ENCODE results near the gene GBP2. TPM values are rescaled to one million over a fixed set of nuclear protein-coding genes. Genes with fewer than 3 reads are reported as not detected.
A peak's percentile ranks its signal among the peaks of the same experiment; 100 is the strongest.

GBP2 gene
- total RNA-seq, 1 donor from 2014 or later = 1.6 TPM

GRCh38 chr1:89151047-89151446, 25.1 kb upstream of the GBP2 start:
- Mint-ChIP-seq H3K4me3 (ENCODE audit: unreplicated experiment) (no peak overlapping the region), H3K36me3 (ENCODE audit: unreplicated experiment) (no peaks in the 10 kb centered on the region), H3K27me3 (ENCODE audit: unreplicated experiment) (peaks cover 28% of the 10 kb centered on the region), H3K4me1 (ENCODE audit: unreplicated experiment) (no peaks in the 10 kb centered on the region), H3K27ac (ENCODE audit: unreplicated experiment) (no peak overlapping the region), H3K9me3 (ENCODE audit: unreplicated experiment) (no peaks in the 10 kb centered on the region)
- DNase-seq (ENCODE audit: extremely low spot score, unreplicated experiment) = no peak
- TF ChIP-seq, protein P1, sequence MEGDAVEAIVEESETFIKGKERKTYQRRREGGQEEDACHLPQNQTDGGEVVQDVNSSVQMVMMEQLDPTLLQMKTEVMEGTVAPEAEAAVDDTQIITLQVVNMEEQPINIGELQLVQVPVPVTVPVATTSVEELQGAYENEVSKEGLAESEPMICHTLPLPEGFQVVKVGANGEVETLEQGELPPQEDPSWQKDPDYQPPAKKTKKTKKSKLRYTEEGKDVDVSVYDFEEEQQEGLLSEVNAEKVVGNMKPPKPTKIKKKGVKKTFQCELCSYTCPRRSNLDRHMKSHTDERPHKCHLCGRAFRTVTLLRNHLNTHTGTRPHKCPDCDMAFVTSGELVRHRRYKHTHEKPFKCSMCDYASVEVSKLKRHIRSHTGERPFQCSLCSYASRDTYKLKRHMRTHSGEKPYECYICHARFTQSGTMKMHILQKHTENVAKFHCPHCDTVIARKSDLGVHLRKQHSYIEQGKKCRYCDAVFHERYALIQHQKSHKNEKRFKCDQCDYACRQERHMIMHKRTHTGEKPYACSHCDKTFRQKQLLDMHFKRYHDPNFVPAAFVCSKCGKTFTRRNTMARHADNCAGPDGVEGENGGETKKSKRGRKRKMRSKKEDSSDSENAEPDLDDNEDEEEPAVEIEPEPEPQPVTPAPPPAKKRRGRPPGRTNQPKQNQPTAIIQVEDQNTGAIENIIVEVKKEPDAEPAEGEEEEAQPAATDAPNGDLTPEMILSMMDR (IDR thresholded peaks at IDR 0.05) = no peak

DNA sequence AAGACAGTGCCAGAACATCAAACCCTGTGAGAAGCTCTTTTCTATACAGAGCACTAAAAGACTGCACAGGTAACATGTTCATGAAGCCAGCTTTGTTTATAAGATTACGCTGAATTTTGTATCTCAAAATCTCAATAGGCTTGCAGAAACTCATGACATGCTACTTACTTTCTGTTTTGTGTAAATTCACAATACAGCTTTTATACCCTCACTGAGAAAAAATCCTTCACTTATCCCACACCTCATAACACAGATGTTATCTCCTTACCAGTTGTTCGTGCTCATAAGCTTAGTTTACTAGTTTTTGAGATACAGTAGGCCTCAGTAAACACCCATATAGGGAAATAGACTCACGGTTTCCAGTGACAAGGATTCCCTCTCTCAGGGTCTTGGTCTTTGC, 24.1 kb upstream of the GBP2 start:
- no peaks in the 10 kb centered on the region for H3K4me1 Mint-ChIP-seq (ENCODE audit: unreplicated experiment)
- TF ChIP-seq, protein P1 (IDR thresholded peaks at IDR 0.05) = no peak
- peaks cover 31% of the 10 kb centered on the region for H3K27me3 Mint-ChIP-seq (ENCODE audit: unreplicated experiment)
- H3K36me3 Mint-ChIP-seq (ENCODE audit: unreplicated experiment) = no peaks in the 10 kb centered on the region
- DNase-seq (ENCODE audit: extremely low spot score, unreplicated experiment) = no peak
- H3K4me3 Mint-ChIP-seq (ENCODE audit: unreplicated experiment) = no peak overlapping the region
- no peaks in the 10 kb centered on the region for H3K9me3 Mint-ChIP-seq (ENCODE audit: unreplicated experiment)
- H3K27ac Mint-ChIP-seq (ENCODE audit: unreplicated experiment) = no peak overlapping the region

GRCh38 chr1:89149229-89149628, 23.3 kb upstream of the GBP2 start:
- TF ChIP-seq, protein P1 (IDR thresholded peaks at IDR 0.05) = peak; percentile 50
- no peak for DNase-seq (ENCODE audit: extremely low spot score, unreplicated experiment)
- H3K9me3 Mint-ChIP-seq (ENCODE audit: unreplicated experiment) = no peaks in the 10 kb centered on the region
- H3K36me3 Mint-ChIP-seq (ENCODE audit: unreplicated experiment) = no peaks in the 10 kb centered on the region
- no peaks in the 10 kb centered on the region for H3K4me1 Mint-ChIP-seq (ENCODE audit: unreplicated experiment)
- H3K27me3 Mint-ChIP-seq (ENCODE audit: unreplicated experiment) = peaks cover 31% of the 10 kb centered on the region
- no peak overlapping the region for H3K4me3 Mint-ChIP-seq (ENCODE audit: unreplicated experiment)
- no peak overlapping the region for H3K27ac Mint-ChIP-seq (ENCODE audit: unreplicated experiment)

DNA sequence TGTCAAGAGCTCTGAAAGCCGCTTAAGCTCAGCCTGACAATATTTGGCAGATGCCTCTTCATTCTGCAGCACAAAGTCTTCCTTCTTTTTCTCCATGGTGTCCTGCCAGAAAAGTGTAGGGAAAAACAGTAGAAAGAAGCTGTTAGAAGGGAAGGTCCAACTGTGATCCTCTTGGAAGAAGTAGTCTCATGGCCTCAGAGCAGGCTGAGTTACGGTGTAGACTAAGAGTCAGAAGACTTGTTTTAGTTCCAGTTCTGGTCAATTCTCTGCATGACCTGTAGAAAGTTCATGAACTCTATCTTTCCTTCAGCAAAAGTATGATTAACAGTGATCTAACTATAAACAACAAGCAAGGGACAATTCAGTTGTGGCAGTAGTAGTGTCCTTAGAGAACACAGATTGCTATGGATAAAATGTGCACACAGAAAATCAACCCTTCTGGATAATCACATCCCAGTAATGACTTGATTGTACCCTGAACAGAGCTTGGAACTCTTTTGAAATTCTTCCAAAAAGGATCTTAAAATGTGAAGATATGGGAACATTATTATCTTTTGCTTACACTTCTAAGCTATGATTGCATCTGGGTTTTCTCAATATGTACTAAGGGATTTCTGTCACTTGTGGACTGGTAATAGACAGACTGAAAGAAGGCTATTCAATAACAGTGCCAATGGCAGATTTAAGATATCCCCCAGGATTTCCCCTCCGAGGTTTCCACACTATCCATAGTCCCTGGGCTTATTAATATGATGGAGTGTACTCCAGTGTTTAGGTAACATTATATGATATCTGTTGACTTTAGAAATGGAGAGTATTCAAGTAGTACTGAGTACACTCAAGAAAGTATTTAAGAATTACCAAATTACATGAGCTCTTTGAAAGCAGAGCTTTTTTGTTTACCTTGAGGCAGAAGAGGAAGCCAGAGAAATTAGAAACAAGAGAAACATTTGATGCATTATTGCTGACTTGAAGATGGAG, 22.1 kb upstream of the GBP2 start:
- Mint-ChIP-seq H3K4me1 (ENCODE audit: unreplicated experiment) (no peaks in the 10 kb centered on the region), H3K36me3 (ENCODE audit: unreplicated experiment) (no peaks in the 10 kb centered on the region), H3K4me3 (ENCODE audit: unreplicated experiment) (no peak overlapping the region), H3K9me3 (ENCODE audit: unreplicated experiment) (no peaks in the 10 kb centered on the region), H3K27ac (ENCODE audit: unreplicated experiment) (no peak overlapping the region), H3K27me3 (ENCODE audit: unreplicated experiment) (peaks cover 34% of the 10 kb centered on the region)
- TF ChIP-seq, protein P1 (IDR thresholded peaks at IDR 0.05) = no peak
- no peak for DNase-seq (ENCODE audit: extremely low spot score, unreplicated experiment)

DNA sequence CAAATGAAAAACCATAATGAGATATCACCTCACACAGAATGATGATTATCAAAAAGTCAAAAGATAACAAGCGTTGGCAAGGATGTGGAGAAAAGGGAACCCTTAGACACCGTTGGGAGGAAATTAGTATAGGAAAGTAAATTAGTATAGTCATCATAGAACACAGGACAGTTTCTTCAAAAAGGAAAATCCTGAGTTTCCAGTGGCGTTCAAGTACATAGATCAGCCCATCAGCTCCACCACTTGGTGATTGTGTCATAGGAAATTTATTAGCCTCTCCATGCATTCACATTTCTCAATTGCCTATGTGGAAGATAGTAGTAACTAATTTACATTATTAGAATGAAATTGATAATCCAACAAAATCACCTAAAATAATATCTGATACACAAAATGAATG, 20.8 kb upstream of the GBP2 start:
- no peak for DNase-seq (ENCODE audit: extremely low spot score, unreplicated experiment)
- Mint-ChIP-seq H3K9me3 (ENCODE audit: unreplicated experiment) (no peaks in the 10 kb centered on the region), H3K27me3 (ENCODE audit: unreplicated experiment) (peaks cover 34% of the 10 kb centered on the region)

More for the DNA sequence above, 20.8 kb upstream of the GBP2 start:
- TF ChIP-seq, protein P1 (IDR thresholded peaks at IDR 0.05) = no peak
- no peaks in the 10 kb centered on the region for H3K4me1 Mint-ChIP-seq (ENCODE audit: unreplicated experiment)
- no peak overlapping the region for H3K4me3 Mint-ChIP-seq (ENCODE audit: unreplicated experiment)
- H3K36me3 Mint-ChIP-seq (ENCODE audit: unreplicated experiment) = no peaks in the 10 kb centered on the region
- H3K27ac Mint-ChIP-seq (ENCODE audit: unreplicated experiment) = no peak overlapping the region
